SKM-1 treated with dmso at 0.1 percent for 144 hours (cell line): ENCODE results near the gene ACOT9.
"Not testable (repeated sequence)": the region's sequence is repeated elsewhere in the genome, so short reads cannot be mapped to it uniquely, and the experiment has no call there.

ENCODE experiments used
- DNase-seq: peaks from one replicate; lab custom pipeline; 2025; ENCODE audit not compliant: unreplicated experiment; lab: John Stamatoyannopoulos, UW

The ACOT9 gene

GRCh38 chrX:23742697-23743622, at the start of gene ACOT9:
Gene ACOT9 (minus strand): TSS chrX:23743276. CDS start chrX:23743144, 132 bp downstream.
- DNase-seq = peak; percentile 76

- no peak for DNase-seq
These were observed 47.0 kb upstream of the ACOT9 start for GRCh38 chrX:23790155-23790497.

GRCh38 chrX:23789386-23790154, 46.5 kb upstream of the ACOT9 start:
- DNase-seq = no peak

- no peak for DNase-seq
These were observed 45.9 kb upstream of the ACOT9 start for GRCh38 chrX:23788946-23789345.

- no peak for DNase-seq
These were observed 45.4 kb upstream of the ACOT9 start for GRCh38 chrX:23788521-23788920.

GRCh38 chrX:23787745-23788118, 44.7 kb upstream of the ACOT9 start:
- DNase-seq = no peak

- no peak for DNase-seq
These were observed 43.3 kb upstream of the ACOT9 start for GRCh38 chrX:23786268-23786815.

GRCh38 chrX:23785580-23785979, 42.5 kb upstream of the ACOT9 start:
- DNase-seq = no peak

- DNase-seq = peak; percentile 80
These were observed 41.6 kb upstream of the ACOT9 start for GRCh38 chrX:23784470-23785331.

GRCh38 chrX:23783589-23784469, 40.8 kb upstream of the ACOT9 start:
- DNase-seq = no peak

GRCh38 chrX:23782863-23783588, 40.0 kb upstream of the ACOT9 start, which contains the start of gene SAT1:
Gene SAT1 (plus strand): TSS chrX:23783173. CDS start chrX:23783352, 179 bp downstream.
- DNase-seq = peak; percentile 82

- DNase-seq = no peak
These were observed 39.4 kb upstream of the ACOT9 start for GRCh38 chrX:23782455-23782854.

GRCh38 chrX:23779025-23779424, 35.9 kb upstream of the ACOT9 start:
- no peak for DNase-seq

GRCh38 chrX:23776363-23776762, 33.3 kb upstream of the ACOT9 start:
- no peak for DNase-seq

- peak; percentile 13 for DNase-seq
These were observed 30.6 kb upstream of the ACOT9 start for GRCh38 chrX:23773601-23774175.

- DNase-seq = not testable (repeated sequence)
These were observed 28.0 kb upstream of the ACOT9 start for GRCh38 chrX:23771086-23771485.

GRCh38 chrX:23770142-23770541, 27.1 kb upstream of the ACOT9 start:
- no peak for DNase-seq

GRCh38 chrX:23766650-23767551, 23.8 kb upstream of the ACOT9 start:
- no peak for DNase-seq
